ENCODE data around the gene FALEC. TPM values are rescaled to one million over a fixed set of nuclear protein-coding genes. Genes with fewer than 3 reads are reported as not detected.

FALEC gene
- total and polyA plus RNA-seq, 9 of the 15 experiments (the other 6 are each of a cell fraction or from before 2014, with no cell fraction given) = 0.15 to 1.8 (median 0.53) TPM; not detected in 5

- TF ChIP-seq ZNF212 (CRISPR knock-in tag; IDR thresholded peaks at IDR 0.05) = 0 out of 2 replicates have a peak, but pooled peaks have one; percentile 38
- no peak for TF ChIP-seq STAT6 (CRISPR knock-in tag; IDR thresholded peaks at IDR 0.05)
- no peak for TF ChIP-seq ZNF143 (CRISPR knock-in tag; IDR thresholded peaks at IDR 0.05)
- no peak for TF ChIP-seq BRF1 (IDR thresholded peaks at IDR 0.05; ENCODE audit: borderline replicate concordance, extremely low read depth, insufficient read length)
- no peak for TF ChIP-seq ATF6 (CRISPR knock-in tag; IDR thresholded peaks at IDR 0.05)
- 0 out of 2 replicates have a peak, but pooled peaks have one; percentile 39 for TF ChIP-seq ZSCAN29 (IDR thresholded peaks at IDR 0.05)
- no peak for TF ChIP-seq GATAD2A (IDR thresholded peaks at IDR 0.05)
- no peak for TF ChIP-seq ERF (CRISPR knock-in tag; IDR thresholded peaks at IDR 0.05)
- no peak for TF ChIP-seq ZNF707 (CRISPR knock-in tag; conservative IDR thresholded peaks at IDR 0.05)
- no peak for TF ChIP-seq HEY1 (CRISPR knock-in tag; IDR thresholded peaks at IDR 0.05; ENCODE audit: borderline replicate concordance)
- no peak for TF ChIP-seq DACH1 (IDR thresholded peaks at IDR 0.05; ENCODE audit: partially characterized antibody)
- 0 out of 2 replicates have a peak, but pooled peaks have one; percentile 73 for TF ChIP-seq PREB (CRISPR knock-in tag; IDR thresholded peaks at IDR 0.05)
- TF ChIP-seq MIER1 (IDR thresholded peaks at IDR 0.05; ENCODE audit: low read depth) = no peak
- TF ChIP-seq ZNF584 (CRISPR knock-in tag; IDR thresholded peaks at IDR 0.05; ENCODE audit: low read depth) = no peak
- TF ChIP-seq HMG20A (CRISPR knock-in tag; conservative IDR thresholded peaks at IDR 0.05) = no peak
- peak; percentile 46 for TF ChIP-seq CCNT2 (IDR thresholded peaks at IDR 0.05; ENCODE audit: borderline replicate concordance, extremely low read depth, insufficient read length, low read depth, low read length)
- TF ChIP-seq NKRF (IDR thresholded peaks at IDR 0.05; ENCODE audit: borderline replicate concordance) = peak; percentile 54; the same call in 1 of the 2 replicates
- TF ChIP-seq SRF (CRISPR knock-in tag; IDR thresholded peaks at IDR 0.05) = peak in 1 of 2 experiments; percentile 28; a peak in 1 of 4 replicates
- TF ChIP-seq FOXP1 (CRISPR knock-in tag; IDR thresholded peaks at IDR 0.05) = no peak
- 0 out of 2 replicates have a peak, but pooled peaks have one; percentile 72 for TF ChIP-seq HDGF (IDR thresholded peaks at IDR 0.05)
- peak; percentile 53 for TF ChIP-seq BRD9 (IDR thresholded peaks at IDR 0.05; ENCODE audit: low read depth, partially characterized antibody)
Measured at GRCh38 chr1:150561254-150561973, 45.9 kb downstream of the FALEC start (continued).

Data from K562 (cell line).